ENCODE results near the gene CTNNBL1. TPM values are rescaled to one million over a fixed set of nuclear protein-coding genes. Genes with fewer than 3 reads are reported as not detected.

Gene CTNNBL1
- total and polyA plus RNA-seq, 2 of the 4 experiments (the other 2 are of a cell fraction): 29.9 to 34.1 TPM

- in situ Hi-C loops (cut with MboI; ENCODE audit: low sequenced_read_pairs): no loop called here
These were observed 41.7 kb downstream of the CTNNBL1 start for GRCh38 chr20:37735541-37735940.

More at GRCh38 chr20:37735541-37735940, 41.7 kb downstream of the CTNNBL1 start:
- Histone ChIP-seq H2AK5ac (ENCODE audit: low read depth, low read length) (no peak overlapping the region), H3K23ac (ENCODE audit: low read depth, low read length) (no peak overlapping the region), H2BK20ac (ENCODE audit: low read depth, low read length) (no peak overlapping the region), H3K9me1 (ENCODE audit: insufficient read depth, low read length) (peaks cover 4% of the 10 kb centered on the region), H2AK9ac (replicated peaks; ENCODE audit: low read depth, low read length, poor library complexity) (no peak overlapping the region), H4K20me1 (ENCODE audit: insufficient read depth, low read length) (peaks cover 6% of the 10 kb centered on the region; the same call in 1 of the 2 replicates), H2BK5ac (ENCODE audit: low read depth, low read length, poor library complexity, severe bottlenecking) (no peak overlapping the region), H3K56ac (ENCODE audit: extremely low read depth, insufficient read depth, low read length) (no peak overlapping the region), H3K4me2 (ENCODE audit: low read depth, low read length) (no peak overlapping the region), H4K8ac (ENCODE audit: low read depth in 2 of 2, low read length in 2 of 2) (no peak overlapping the region), H3K36me3 (ENCODE audit: control insufficient read depth, insufficient read depth, low read length) (peaks cover 18% of the 10 kb centered on the region), H4K91ac (ENCODE audit: insufficient read depth, low read depth, low read length) (no peak overlapping the region), H4K5ac (ENCODE audit: low read depth, low read length) (no peak overlapping the region), H3K4ac (ENCODE audit: low read depth, low read length) (no peak overlapping the region), H3K79me1 (ENCODE audit: low read depth in 1 of 2, low read length in 2 of 2) (peaks cover 8 to 18% of the 10 kb centered on the region in 2 experiments), H3K9ac (ENCODE audit: low read depth, low read length) (no peak overlapping the region), H3K18ac (ENCODE audit: low read depth, low read length) (no peak overlapping the region), H3K9me3 (ENCODE audit: control insufficient read depth, insufficient read depth, low read length) (no peaks in the 10 kb centered on the region; the same call in 1 of the 2 replicates), H3K4me3 (ENCODE audit: insufficient read depth, low read depth, low read length) (no peak overlapping the region), H3K27me3 (ENCODE audit: control insufficient read depth, insufficient read depth, low read length) (no peaks in the 10 kb centered on the region), H3K27ac (ENCODE audit: insufficient read depth, low read length) (no peak overlapping the region), H2BK120ac (ENCODE audit: low read depth, low read length) (no peak overlapping the region), H3K4me1 (ENCODE audit: control insufficient read depth, insufficient read depth, low read length) (no peaks in the 10 kb centered on the region), H2AFZ (replicated peaks; ENCODE audit: low read length, poor library complexity) (no peak overlapping the region), H3K14ac (replicated peaks; ENCODE audit: low read depth, low read length) (no peak overlapping the region), H2BK15ac (ENCODE audit: low read depth, low read length) (no peak overlapping the region)
- ChIA-PET CTCF (no interaction called here), POLR2A (ENCODE audit: unreplicated experiment) (no interaction called here)
- intact Hi-C loops (cut with micrococcal nuclease): no loop called here
- dilution Hi-C loops (cut with HindIII; ENCODE audit: low sequenced_read_pairs, unreplicated experiment): no loop called here
- DNase-seq: no peak
- no peak for TF ChIP-seq USF2 (IDR thresholded peaks at IDR 0.05; ENCODE audit: low read depth, low read length)
- no peak for TF ChIP-seq BHLHE40 (IDR thresholded peaks at IDR 0.05; ENCODE audit: low read depth, low read length)
- TF ChIP-seq FOS (IDR thresholded peaks at IDR 0.05; ENCODE audit: low read depth, low read length): no peak
- ATAC-seq (ENCODE audit: low read depth): no peak
- no TSS peak for BruUV-seq (replicated peaks)
